WERI-Rb-1 (cell line): ENCODE measurements around the gene PAN3.

Experiments
- DNase-seq: peaks from one replicate; pipeline ENCODE4 v3.0.0-alpha.2; 2020
- H3K27ac ChIP-seq: fragments of 250-450 bp; sonication (Bioruptor Pico); 2 replicates; pipeline ENCODE4 v1.5.1; 2020; ENCODE audit warnings: mild to moderate bottlenecking, moderate library complexity
- H3K27me3 ChIP-seq: fragments of 250-450 bp; sonication (Bioruptor Pico); 2 replicates; pipeline ENCODE4 v1.5.1; 2021; ENCODE audit warnings: mild to moderate bottlenecking, low read depth, moderate library complexity; ENCODE audit not compliant: insufficient read depth, severe bottlenecking
- H3K36me3 ChIP-seq: fragments of 250-450 bp; sonication (Bioruptor Pico); 2 replicates; pipeline ENCODE4 v1.5.1; 2020; ENCODE audit warnings: mild to moderate bottlenecking, moderate library complexity
- H3K4me3 ChIP-seq: 2 replicates; pipeline ENCODE4 v1.5.1; 2011; ENCODE audit warnings: low read depth, mild to moderate bottlenecking, control low read depth, low read length
- H3K9me3 ChIP-seq: fragments of 250-450 bp; sonication (Bioruptor Pico); 2 replicates; pipeline ENCODE4 v1.5.1; 2021; ENCODE audit warnings: mild to moderate bottlenecking, moderate library complexity; ENCODE audit not compliant: severe bottlenecking
- CTCF ChIP-seq: IDR thresholded peaks from 2 replicates; pipeline ENCODE4 v1.5.1; 2011; ENCODE audit warnings: low read depth, mild to moderate bottlenecking, control low read depth, inconsistent platforms, low read length

PAN3 gene

GRCh38 chr13:28297341-28297740 lies 159.0 kb downstream of the PAN3 start:
- Histone ChIP-seq H3K36me3 (peaks cover 11% of the 10 kb centered on the region), H3K27ac (no peak overlapping the region), H3K27me3 (no peaks in the 10 kb centered on the region), H3K9me3 (no peaks in the 10 kb centered on the region), H3K4me3 (no peak overlapping the region)
- DNase-seq, result no peak
- no peak for TF ChIP-seq CTCF

GRCh38 chr13:28299916-28300315 lies 161.6 kb downstream of the PAN3 start:
- no peak for TF ChIP-seq CTCF
- Histone ChIP-seq H3K27me3 (no peaks in the 10 kb centered on the region), H3K36me3 (no peaks in the 10 kb centered on the region), H3K27ac (no peak overlapping the region), H3K4me3 (no peak overlapping the region), H3K9me3 (no peaks in the 10 kb centered on the region)
- DNase-seq, result no peak

- H3K4me3 ChIP-seq, result no peak overlapping the region
- no peaks in the 10 kb centered on the region for H3K27me3 ChIP-seq
- H3K36me3 ChIP-seq, result no peaks in the 10 kb centered on the region
- H3K27ac ChIP-seq, result no peak overlapping the region
- DNase-seq, result no peak
- TF ChIP-seq CTCF, result no peak
- H3K9me3 ChIP-seq, result no peaks in the 10 kb centered on the region
Observed at GRCh38 chr13:28301839-28302238, 163.5 kb downstream of the PAN3 start.

- no peak for TF ChIP-seq CTCF
- H3K27ac ChIP-seq, result no peak overlapping the region
- no peaks in the 10 kb centered on the region for H3K36me3 ChIP-seq
- no peak overlapping the region for H3K4me3 ChIP-seq
- DNase-seq, result no peak
- no peaks in the 10 kb centered on the region for H3K27me3 ChIP-seq
- H3K9me3 ChIP-seq, result no peaks in the 10 kb centered on the region
Observed at GRCh38 chr13:28306325-28306724, 168.0 kb downstream of the PAN3 start.

- peak; percentile 40; the same call in 1 of the 2 replicates for TF ChIP-seq CTCF
- no peaks in the 10 kb centered on the region for H3K9me3 ChIP-seq
- H3K27ac ChIP-seq, result no peak overlapping the region
- no peak overlapping the region for H3K4me3 ChIP-seq
- DNase-seq, result peak; percentile 59
- H3K36me3 ChIP-seq, result no peaks in the 10 kb centered on the region
- no peaks in the 10 kb centered on the region for H3K27me3 ChIP-seq
Observed at GRCh38 chr13:28313579-28313978, 175.2 kb downstream of the PAN3 start.

GRCh38 chr13:28314879-28315278 lies 176.5 kb downstream of the PAN3 start:
- TF ChIP-seq CTCF, result no peak
- Histone ChIP-seq H3K36me3 (no peaks in the 10 kb centered on the region), H3K4me3 (no peak overlapping the region), H3K27me3 (no peaks in the 10 kb centered on the region), H3K27ac (no peak overlapping the region), H3K9me3 (no peaks in the 10 kb centered on the region)
- no peak for DNase-seq
